Measurements from ENCODE around the gene MTA3.
"Not testable (repeated sequence)": the region's sequence is repeated elsewhere in the genome, so short reads cannot be mapped to it uniquely, and the experiment has no call there.

MTA3 gene

DNA sequence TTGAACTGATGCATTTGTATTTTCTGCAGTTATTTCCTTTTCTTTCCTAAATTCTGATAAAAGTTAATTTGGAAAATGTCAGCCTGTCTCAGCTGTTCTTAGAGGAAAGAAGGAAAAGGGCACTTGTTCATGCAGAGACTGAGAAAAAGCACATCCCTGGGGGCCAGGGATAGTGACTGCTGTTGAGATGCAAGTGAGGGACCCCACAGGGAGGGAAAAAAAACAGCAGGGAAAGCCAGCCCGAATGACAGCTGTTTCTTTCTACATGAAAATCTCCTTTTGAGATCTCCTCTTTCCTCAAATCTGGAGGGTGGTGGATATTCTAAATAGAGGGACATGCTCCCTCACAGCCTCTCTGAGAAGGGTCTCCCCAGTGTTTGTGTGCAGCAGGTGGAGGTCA is 14.0 kb upstream of the MTA3 start:
- Histone ChIP-seq H4K20me1 (ENCODE audit: insufficient read depth) (no peaks in the 10 kb centered on the region), H3K4me3 (IDR thresholded peaks at IDR 0.05; ENCODE audit: insufficient read depth, low read depth, low read length) (no peak overlapping the region), H3K27me3 (ENCODE audit: insufficient read depth, low read depth) (no peaks in the 10 kb centered on the region), H3K79me2 (ENCODE audit: insufficient read depth, low read depth) (no peaks in the 10 kb centered on the region), H3K9ac (no peak overlapping the region), H3K4me2 (no peak overlapping the region), H2AFZ (ENCODE audit: low read depth) (no peak overlapping the region), H3K27ac (no peak overlapping the region), H3K4me1 (ENCODE audit: low read depth, poor library complexity, severe bottlenecking) (no peaks in the 10 kb centered on the region), H3K36me3 (ENCODE audit: insufficient read depth) (no peaks in the 10 kb centered on the region)
- TF ChIP-seq, protein P1, sequence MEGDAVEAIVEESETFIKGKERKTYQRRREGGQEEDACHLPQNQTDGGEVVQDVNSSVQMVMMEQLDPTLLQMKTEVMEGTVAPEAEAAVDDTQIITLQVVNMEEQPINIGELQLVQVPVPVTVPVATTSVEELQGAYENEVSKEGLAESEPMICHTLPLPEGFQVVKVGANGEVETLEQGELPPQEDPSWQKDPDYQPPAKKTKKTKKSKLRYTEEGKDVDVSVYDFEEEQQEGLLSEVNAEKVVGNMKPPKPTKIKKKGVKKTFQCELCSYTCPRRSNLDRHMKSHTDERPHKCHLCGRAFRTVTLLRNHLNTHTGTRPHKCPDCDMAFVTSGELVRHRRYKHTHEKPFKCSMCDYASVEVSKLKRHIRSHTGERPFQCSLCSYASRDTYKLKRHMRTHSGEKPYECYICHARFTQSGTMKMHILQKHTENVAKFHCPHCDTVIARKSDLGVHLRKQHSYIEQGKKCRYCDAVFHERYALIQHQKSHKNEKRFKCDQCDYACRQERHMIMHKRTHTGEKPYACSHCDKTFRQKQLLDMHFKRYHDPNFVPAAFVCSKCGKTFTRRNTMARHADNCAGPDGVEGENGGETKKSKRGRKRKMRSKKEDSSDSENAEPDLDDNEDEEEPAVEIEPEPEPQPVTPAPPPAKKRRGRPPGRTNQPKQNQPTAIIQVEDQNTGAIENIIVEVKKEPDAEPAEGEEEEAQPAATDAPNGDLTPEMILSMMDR (conservative IDR thresholded peaks at IDR 0.05; ENCODE audit: low read depth, low read length) = no peak

DNA sequence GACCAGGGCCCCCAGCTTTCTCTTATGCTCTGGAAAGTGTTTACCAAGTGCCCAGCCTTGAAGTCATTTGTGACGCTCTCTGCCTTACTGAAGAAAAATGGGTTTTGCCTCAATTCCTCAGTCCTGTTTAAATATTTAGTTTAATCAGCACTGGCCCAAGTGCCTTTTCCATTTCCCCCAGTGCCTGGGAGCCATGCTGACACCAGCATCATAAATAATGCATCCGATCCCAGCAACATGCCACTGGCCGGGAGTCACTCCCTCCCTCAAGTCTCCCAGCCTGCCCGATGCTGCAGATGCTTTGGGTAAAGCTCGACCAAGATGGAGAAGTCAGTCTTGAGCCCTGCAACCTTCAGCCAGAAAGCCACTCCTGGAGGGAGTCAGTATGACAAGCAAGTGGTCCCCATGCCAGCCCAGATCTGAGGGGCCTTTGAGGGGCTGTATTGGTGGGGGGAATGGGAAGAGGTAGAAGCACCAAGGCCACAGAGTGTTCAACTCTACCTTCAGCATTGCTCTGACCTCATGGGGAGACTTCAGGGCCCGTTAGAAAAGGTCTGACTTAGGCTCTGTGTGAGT is 12.0 kb upstream of the MTA3 start:
- Histone ChIP-seq H2AFZ (ENCODE audit: low read depth) (no peak overlapping the region), H3K36me3 (ENCODE audit: insufficient read depth) (no peaks in the 10 kb centered on the region), H3K4me1 (ENCODE audit: low read depth, poor library complexity, severe bottlenecking) (peaks cover 4% of the 10 kb centered on the region), H3K27ac (no peak overlapping the region), H3K4me3 (IDR thresholded peaks at IDR 0.05; ENCODE audit: insufficient read depth, low read depth, low read length) (no peak overlapping the region), H3K4me2 (no peak overlapping the region), H4K20me1 (ENCODE audit: insufficient read depth) (no peaks in the 10 kb centered on the region), H3K79me2 (ENCODE audit: insufficient read depth, low read depth) (no peaks in the 10 kb centered on the region), H3K9ac (no peak overlapping the region), H3K27me3 (ENCODE audit: insufficient read depth, low read depth) (no peaks in the 10 kb centered on the region)
- TF ChIP-seq, protein P1 (conservative IDR thresholded peaks at IDR 0.05; ENCODE audit: low read depth, low read length) = no peak

DNA sequence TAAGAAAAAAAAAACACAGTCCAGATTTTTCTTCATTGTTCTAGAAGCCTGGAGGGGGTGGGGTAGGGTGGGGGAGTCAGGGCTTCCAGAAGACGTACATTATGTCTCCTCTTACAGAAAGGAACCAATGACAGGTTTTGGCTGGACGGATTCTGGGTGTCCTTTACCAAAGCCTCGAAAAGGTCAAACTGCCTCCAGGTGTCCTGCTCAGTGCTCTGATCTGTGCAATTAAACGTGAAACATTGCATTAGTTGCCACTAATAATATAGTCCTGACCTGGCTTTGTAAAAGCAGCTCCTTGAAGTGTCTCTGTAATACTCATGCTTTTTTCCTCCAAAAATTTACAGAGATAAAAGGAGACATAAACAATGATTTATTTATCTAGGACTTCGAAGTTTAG is 11.1 kb upstream of the MTA3 start:
- H3K79me2 ChIP-seq (ENCODE audit: insufficient read depth, low read depth) = no peaks in the 10 kb centered on the region
- no peak overlapping the region for H3K4me2 ChIP-seq
- no peak overlapping the region for H3K9ac ChIP-seq
- TF ChIP-seq, protein P1 (conservative IDR thresholded peaks at IDR 0.05; ENCODE audit: low read depth, low read length) = no peak
- H3K27me3 ChIP-seq (ENCODE audit: insufficient read depth, low read depth) = no peaks in the 10 kb centered on the region
- no peak overlapping the region for H2AFZ ChIP-seq (ENCODE audit: low read depth)
- H3K4me3 ChIP-seq (IDR thresholded peaks at IDR 0.05; ENCODE audit: insufficient read depth, low read depth, low read length) = no peak overlapping the region
- H4K20me1 ChIP-seq (ENCODE audit: insufficient read depth) = no peaks in the 10 kb centered on the region
- peaks cover 4% of the 10 kb centered on the region for H3K4me1 ChIP-seq (ENCODE audit: low read depth, poor library complexity, severe bottlenecking)
- H3K36me3 ChIP-seq (ENCODE audit: insufficient read depth) = no peaks in the 10 kb centered on the region
- no peak overlapping the region for H3K27ac ChIP-seq

DNA sequence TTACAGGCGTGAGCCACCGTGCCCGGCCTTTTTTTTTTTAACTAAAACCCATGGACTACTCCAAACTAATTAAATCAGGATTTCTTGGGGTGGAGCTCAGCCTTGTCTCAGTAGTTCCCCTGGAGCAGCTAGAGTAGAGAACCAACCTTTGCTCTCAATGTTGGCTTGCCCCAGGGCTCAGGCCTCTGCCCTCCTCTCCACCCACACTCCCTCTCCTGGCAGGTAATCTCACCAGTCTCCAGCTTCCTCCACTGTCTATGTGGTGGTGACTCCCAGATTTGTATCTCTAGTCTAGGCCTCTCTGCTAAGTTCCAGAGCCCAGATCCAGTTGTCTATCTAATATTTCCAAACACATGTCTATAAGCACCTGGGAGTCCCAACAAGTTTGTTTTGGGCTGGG is 9.6 kb upstream of the MTA3 start:
- H3K9ac ChIP-seq = no peak overlapping the region
- H3K36me3 ChIP-seq (ENCODE audit: insufficient read depth) = no peaks in the 10 kb centered on the region
- no peak overlapping the region for H3K4me3 ChIP-seq (IDR thresholded peaks at IDR 0.05; ENCODE audit: insufficient read depth, low read depth, low read length)
- TF ChIP-seq, protein P1 (conservative IDR thresholded peaks at IDR 0.05; ENCODE audit: low read depth, low read length) = no peak
- no peaks in the 10 kb centered on the region for H4K20me1 ChIP-seq (ENCODE audit: insufficient read depth)
- H2AFZ ChIP-seq (ENCODE audit: low read depth) = no peak overlapping the region
- no peaks in the 10 kb centered on the region for H3K79me2 ChIP-seq (ENCODE audit: insufficient read depth, low read depth)
- H3K27ac ChIP-seq = no peak overlapping the region
- H3K4me2 ChIP-seq = no peak overlapping the region
- H3K4me1 ChIP-seq (ENCODE audit: low read depth, poor library complexity, severe bottlenecking) = peaks cover 4% of the 10 kb centered on the region
- H3K27me3 ChIP-seq (ENCODE audit: insufficient read depth, low read depth) = no peaks in the 10 kb centered on the region

DNA sequence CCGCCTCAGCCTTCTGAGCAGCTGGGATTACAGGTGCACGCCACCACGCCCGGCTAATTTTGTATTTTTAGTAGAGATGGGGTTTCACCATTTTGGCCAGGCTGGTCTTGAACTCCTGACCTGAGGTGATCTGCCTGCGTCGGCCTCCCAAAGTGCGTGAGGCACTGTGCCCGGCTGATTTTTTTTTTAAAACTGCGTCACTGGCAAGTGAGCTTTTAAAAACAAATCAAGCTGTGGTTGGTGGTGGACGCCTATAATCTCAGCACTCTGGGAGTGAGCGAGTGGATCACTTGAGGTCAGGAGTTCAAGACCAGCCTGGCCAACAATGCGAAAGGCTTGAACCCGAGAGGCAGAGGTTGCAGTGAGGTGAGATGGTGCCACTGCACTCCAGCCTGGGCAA is 8.3 kb upstream of the MTA3 start:
- H3K4me1 ChIP-seq (ENCODE audit: low read depth, poor library complexity, severe bottlenecking); H3K27ac ChIP-seq; H3K4me3 ChIP-seq (IDR thresholded peaks at IDR 0.05; ENCODE audit: insufficient read depth, low read depth, low read length); H3K27me3 ChIP-seq (ENCODE audit: insufficient read depth, low read depth); H2AFZ ChIP-seq (ENCODE audit: low read depth); H3K36me3 ChIP-seq (ENCODE audit: insufficient read depth); H3K79me2 ChIP-seq (ENCODE audit: insufficient read depth, low read depth); H3K9ac ChIP-seq; H3K4me2 ChIP-seq; H4K20me1 ChIP-seq (ENCODE audit: insufficient read depth): not testable (repeated sequence)
